ENCODE results near the gene PPP1R11. TPM values are rescaled to one million over a fixed set of nuclear protein-coding genes. Genes with fewer than 3 reads are reported as not detected.

PPP1R11 gene
- total and polyA plus RNA-seq, 8 donors: 1.2 to 141 (median 61.9) TPM

- H3K4me1 ChIP-seq: no peaks in the 10 kb centered on the region
- WGBS, 5 donors: 83 to 100% (median 93%) methylated on average over 1 of the region's 1 CpG
- intact Hi-C loops (cut with DNase I; ENCODE audit: low total_unique reads): no loop called here
- no peak for TF ChIP-seq POLR2AphosphoS5 (IDR thresholded peaks at IDR 0.05)
- no peak for TF ChIP-seq EP300 (IDR thresholded peaks at IDR 0.05)
- no peak for TF ChIP-seq CTCF (IDR thresholded peaks at IDR 0.05)
- no peak for TF ChIP-seq POLR2A (IDR thresholded peaks at IDR 0.05)
- H3K9me3 ChIP-seq: no peaks in the 10 kb centered on the region
- no peaks in the 10 kb centered on the region for H3K27me3 ChIP-seq
- peaks cover 0 to 9% (median 3%) of the 10 kb centered on the region in 4 donors for H3K36me3 ChIP-seq
- no peak overlapping the region for H3K4me3 ChIP-seq
- H3K27ac ChIP-seq: no peak overlapping the region
- no peak for DNase-seq
Measured at GRCh38 chr6:30035784-30036183, 31.2 kb upstream of the PPP1R11 start.

- WGBS, 5 donors: 40 to 59% (median 51%) methylated on average over 4 of the region's 4 CpGs
Measured at GRCh38 chr6:30037182-30037788, 29.7 kb upstream of the PPP1R11 start.

DNA sequence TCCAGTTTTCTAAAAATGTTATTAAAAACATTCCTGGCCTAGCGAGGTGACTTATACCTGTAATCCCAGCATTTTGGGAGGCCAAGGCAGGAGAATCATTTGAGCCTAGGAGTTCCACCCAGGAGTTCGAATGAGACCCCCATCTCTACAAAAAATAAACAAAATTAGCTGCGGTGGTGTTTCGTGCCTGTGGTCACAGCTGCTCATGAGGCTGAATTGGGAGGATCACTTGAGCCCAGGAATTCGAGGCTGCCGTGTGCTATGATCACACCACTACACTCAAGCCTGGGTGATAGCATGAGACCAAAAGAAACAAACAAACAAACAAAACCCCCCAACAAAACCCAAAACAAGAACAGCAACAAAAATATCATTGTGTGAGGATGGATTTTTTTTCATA is 25.8 kb upstream of the PPP1R11 start:
- 82 to 94% (median 85%) methylated on average over 6 of the region's 6 CpGs for WGBS, 5 donors
- H3K4me1 ChIP-seq: peaks cover 0 to 8% (median 0%) of the 10 kb centered on the region in 4 donors
- H3K4me3 ChIP-seq: no peak overlapping the region
- no peak overlapping the region for H3K27ac ChIP-seq
- intact Hi-C loops (cut with DNase I; ENCODE audit: low total_unique reads): no loop called here
- no peak for TF ChIP-seq POLR2AphosphoS5 (IDR thresholded peaks at IDR 0.05)
- TF ChIP-seq POLR2A (IDR thresholded peaks at IDR 0.05): no peak
- no peak for DNase-seq
- no peaks in the 10 kb centered on the region for H3K9me3 ChIP-seq
- no peaks in the 10 kb centered on the region for H3K36me3 ChIP-seq
- no peaks in the 10 kb centered on the region for H3K27me3 ChIP-seq

More at GRCh38 chr6:30037182-30037788, 29.7 kb upstream of the PPP1R11 start:
- DNase-seq: peak in 1 of 2 donors; percentile 19
- no peak overlapping the region for H3K4me3 ChIP-seq
- H3K27me3 ChIP-seq: no peaks in the 10 kb centered on the region
- TF ChIP-seq CTCF (IDR thresholded peaks at IDR 0.05) (peak in 4 of 7 experiments; percentile 20 to 33 (median 28)), POLR2AphosphoS5 (IDR thresholded peaks at IDR 0.05) (no peak)
- peaks cover 0 to 2% (median 0%) of the 10 kb centered on the region in 4 donors for H3K4me1 ChIP-seq
- peaks cover 0 to 9% (median 3%) of the 10 kb centered on the region in 4 donors for H3K36me3 ChIP-seq
- no peak overlapping the region for H3K27ac ChIP-seq
- intact Hi-C loops (cut with DNase I; ENCODE audit: low total_unique reads): no loop called here
- no peaks in the 10 kb centered on the region for H3K9me3 ChIP-seq

DNA sequence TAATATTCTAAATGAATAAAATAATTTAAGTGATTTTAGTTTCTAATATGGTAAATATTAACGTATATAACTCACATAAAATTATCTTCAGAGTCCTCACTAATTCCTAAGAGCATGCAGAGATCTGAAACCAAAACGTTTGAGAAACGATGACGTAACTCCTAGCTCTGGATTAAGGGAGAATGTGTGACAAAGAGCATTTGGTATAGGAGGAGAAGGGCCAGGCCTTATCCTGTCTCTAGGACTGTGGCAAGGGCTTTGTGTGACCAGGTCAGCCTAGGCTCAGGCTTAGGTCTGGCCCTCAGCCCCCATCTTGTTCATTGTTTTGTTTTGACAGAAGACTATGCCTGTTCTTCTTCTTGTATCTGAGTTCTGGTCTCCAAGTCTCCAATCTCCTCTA is 25.2 kb upstream of the PPP1R11 start:
- WGBS, 5 donors: 65 to 77% (median 69%) methylated on average over 4 of the region's 4 CpGs

More for the DNA sequence above, 25.2 kb upstream of the PPP1R11 start:
- intact Hi-C loops (cut with DNase I; ENCODE audit: low total_unique reads): no loop called here
- no peaks in the 10 kb centered on the region for H3K36me3 ChIP-seq
- no peaks in the 10 kb centered on the region for H3K27me3 ChIP-seq
- no peak overlapping the region for H3K4me3 ChIP-seq
- H3K4me1 ChIP-seq: peaks cover 0 to 8% (median 0%) of the 10 kb centered on the region in 4 donors
- no peak overlapping the region for H3K27ac ChIP-seq
- no peak for TF ChIP-seq CTCF (IDR thresholded peaks at IDR 0.05)
- no peak for TF ChIP-seq POLR2A (IDR thresholded peaks at IDR 0.05)
- no peak for TF ChIP-seq POLR2AphosphoS5 (IDR thresholded peaks at IDR 0.05)
- no peak for DNase-seq
- H3K9me3 ChIP-seq: no peaks in the 10 kb centered on the region

All from stomach (tissue), 9 donors.